Immature natural killer cell (primary cell): ENCODE results near the gene CDR2L. TPM values are rescaled to one million over a fixed set of nuclear protein-coding genes. Genes with fewer than 3 reads are reported as not detected.
"Not testable (repeated sequence)": the region's sequence is repeated elsewhere in the genome, so short reads cannot be mapped to it uniquely, and the experiment has no call there.

Source experiments
- DNase-seq, 3 donors: peaks; one replicate each; pipeline ENCODE4 v3.0.0; 2022; ENCODE audit warnings: mixed read lengths in 1 of 3
- H3K27ac Mint-ChIP-seq, 6 donors: one replicate each; pipeline ENCODE4 v1.8.0; 2020; ENCODE audit warnings: mixed read lengths in 6 of 6, mild to moderate bottlenecking in 5 of 6, inconsistent platforms in 4 of 6, moderate library complexity in 3 of 6
- H3K27me3 Mint-ChIP-seq, 3 donors: one replicate each; pipeline ENCODE4 v1.8.0; 2020 to 2021; ENCODE audit warnings: low read depth in 3 of 3, mild to moderate bottlenecking in 3 of 3, mixed read lengths in 3 of 3, moderate library complexity in 3 of 3, inconsistent platforms in 1 of 3
- H3K36me3 Mint-ChIP-seq, 3 donors: one replicate each; pipeline ENCODE4 v1.8.0; 2020; ENCODE audit warnings: mixed read lengths in 3 of 3, inconsistent platforms in 2 of 3, mild to moderate bottlenecking in 2 of 3
- H3K4me1 Mint-ChIP-seq, 2 donors: one replicate each; pipeline ENCODE4 v1.8.0; 2020; ENCODE audit warnings: inconsistent platforms in 2 of 2, mild to moderate bottlenecking in 2 of 2, mixed read lengths in 2 of 2, moderate library complexity in 1 of 2
- H3K4me3 Mint-ChIP-seq, 5 donors: one replicate each; pipeline ENCODE4 v1.8.0; 2020; ENCODE audit warnings: mild to moderate bottlenecking in 5 of 5, mixed read lengths in 5 of 5, inconsistent platforms in 3 of 5, moderate library complexity in 3 of 5
- H3K9me3 Mint-ChIP-seq, 6 donors: one replicate each; pipeline ENCODE4 v1.8.0; 2020; ENCODE audit warnings: mild to moderate bottlenecking in 6 of 6, mixed read lengths in 6 of 6, inconsistent platforms in 4 of 6, moderate library complexity in 3 of 6
- polyA plus RNA-seq, 3 donors: library from polyadenylated mRNA; unstranded; fragments of 300-500 nt; fragmentation: Illumina TruSeq; gene quantifications; one replicate each; pipeline ENCODE4 v1.2.3, GENCODE V29; 2021

CDR2L gene
- polyA plus RNA-seq, 3 donors from 2014 or later = not detected

GRCh38 chr17:74964246-74964761 is 23.1 kb upstream of the CDR2L start:
- DNase-seq = no peak
- H3K27me3 Mint-ChIP-seq = peaks cover 0 to 5% (median 1%) of the 10 kb centered on the region in 3 donors
- H3K4me3 Mint-ChIP-seq = no peak overlapping the region
- no peaks in the 10 kb centered on the region for H3K9me3 Mint-ChIP-seq
- H3K4me1 Mint-ChIP-seq = peaks cover 3 to 5% of the 10 kb centered on the region in 2 donors
- no peak overlapping the region for H3K27ac Mint-ChIP-seq
- no peaks in the 10 kb centered on the region for H3K36me3 Mint-ChIP-seq

GRCh38 chr17:74964988-74965622 is 22.3 kb upstream of the CDR2L start:
- Mint-ChIP-seq H3K27ac (no peak overlapping the region), H3K4me3 (no peak overlapping the region), H3K27me3 (peaks cover 0 to 6% (median 1%) of the 10 kb centered on the region in 3 donors), H3K36me3 (no peaks in the 10 kb centered on the region), H3K9me3 (no peaks in the 10 kb centered on the region), H3K4me1 (peaks cover 3 to 5% of the 10 kb centered on the region in 2 donors)
- DNase-seq = no peak

- DNase-seq = no peak
- Mint-ChIP-seq H3K27ac (no peak overlapping the region), H3K4me3 (no peak overlapping the region), H3K9me3 (no peaks in the 10 kb centered on the region), H3K4me1 (peaks cover 4 to 6% of the 10 kb centered on the region in 2 donors), H3K27me3 (peaks cover 4 to 8% (median 8%) of the 10 kb centered on the region in 3 donors), H3K36me3 (no peaks in the 10 kb centered on the region)
These were observed 19.1 kb upstream of the CDR2L start for GRCh38 chr17:74968361-74968780.

- H3K9me3 Mint-ChIP-seq, H3K36me3 Mint-ChIP-seq, H3K27ac Mint-ChIP-seq, DNase-seq, H3K4me1 Mint-ChIP-seq, H3K4me3 Mint-ChIP-seq: not testable (repeated sequence)
- peaks cover 8 to 14% (median 9%) of the 10 kb centered on the region in 3 donors for H3K27me3 Mint-ChIP-seq
These were observed 17.9 kb upstream of the CDR2L start for GRCh38 chr17:74969501-74969900.

- peaks cover 4 to 6% of the 10 kb centered on the region in 2 donors for H3K4me1 Mint-ChIP-seq
- H3K27ac Mint-ChIP-seq = no peak overlapping the region
- no peaks in the 10 kb centered on the region for H3K9me3 Mint-ChIP-seq
- no peaks in the 10 kb centered on the region for H3K36me3 Mint-ChIP-seq
- peak overlapping the region in 3 of 5 donors; percentile 26 to 63 (median 35) for H3K4me3 Mint-ChIP-seq
- peaks cover 8 to 17% (median 12%) of the 10 kb centered on the region in 3 donors for H3K27me3 Mint-ChIP-seq
- DNase-seq = no peak
These were observed 17.0 kb upstream of the CDR2L start for GRCh38 chr17:74970395-74970794.

GRCh38 chr17:74971069-74971841 is 16.2 kb upstream of the CDR2L start:
- Mint-ChIP-seq H3K36me3 (no peaks in the 10 kb centered on the region), H3K4me3 (peak overlapping the region; percentile 44 to 65 (median 59)), H3K9me3 (no peaks in the 10 kb centered on the region), H3K27me3 (peaks cover 8 to 21% (median 12%) of the 10 kb centered on the region in 3 donors), H3K27ac (no peak overlapping the region), H3K4me1 (peaks cover 4 to 6% of the 10 kb centered on the region in 2 donors)
- DNase-seq = no peak

GRCh38 chr17:74971842-74972106 is 15.7 kb upstream of the CDR2L start:
- Mint-ChIP-seq H3K4me1 (peaks cover 4 to 6% of the 10 kb centered on the region in 2 donors), H3K9me3 (no peaks in the 10 kb centered on the region), H3K27me3 (peaks cover 6 to 23% (median 12%) of the 10 kb centered on the region in 3 donors), H3K4me3 (peak overlapping the region; percentile 44 to 65 (median 59)), H3K36me3 (no peaks in the 10 kb centered on the region), H3K27ac (no peak overlapping the region)
- no peak for DNase-seq

- H3K36me3 Mint-ChIP-seq = no peaks in the 10 kb centered on the region
- H3K9me3 Mint-ChIP-seq = no peaks in the 10 kb centered on the region
- peaks cover 4 to 6% of the 10 kb centered on the region in 2 donors for H3K4me1 Mint-ChIP-seq
- H3K27ac Mint-ChIP-seq = peak within 1 kb of the TSS in 3 of 6 donors; percentile 3 to 76 (median 62)
- H3K27me3 Mint-ChIP-seq = peaks cover 6 to 24% (median 12%) of the 10 kb centered on the region in 3 donors
- peak within 1 kb of the TSS; percentile 83 to 95 (median 88) for H3K4me3 Mint-ChIP-seq
- DNase-seq = peak; percentile 48 to 61 (median 57)
These were observed 15.1 kb upstream of the CDR2L start, which contains the start of gene HID1 for GRCh38 chr17:74972107-74972972. TSS of gene HID1 (minus strand) at chr17:74972759. CDS start at chr17:74972656, 103 bp downstream.

GRCh38 chr17:74972973-74973328 is 14.5 kb upstream of the CDR2L start:
- Mint-ChIP-seq H3K4me1 (peaks cover 4 to 6% of the 10 kb centered on the region in 2 donors), H3K27ac (peak overlapping the region in 3 of 6 donors; percentile 3 to 76 (median 62)), H3K9me3 (no peaks in the 10 kb centered on the region), H3K36me3 (no peaks in the 10 kb centered on the region), H3K4me3 (peak overlapping the region; percentile 83 to 95 (median 88)), H3K27me3 (peaks cover 6 to 24% (median 12%) of the 10 kb centered on the region in 3 donors)
- DNase-seq = no peak

- H3K27me3 Mint-ChIP-seq = peaks cover 7 to 24% (median 13%) of the 10 kb centered on the region in 3 donors
- no peaks in the 10 kb centered on the region for H3K9me3 Mint-ChIP-seq
- no peak for DNase-seq
- no peak overlapping the region for H3K4me3 Mint-ChIP-seq
- no peaks in the 10 kb centered on the region for H3K36me3 Mint-ChIP-seq
- H3K4me1 Mint-ChIP-seq = peaks cover 8 to 11% of the 10 kb centered on the region in 2 donors
- no peak overlapping the region for H3K27ac Mint-ChIP-seq
These were observed 11.5 kb upstream of the CDR2L start for GRCh38 chr17:74975943-74976342.

GRCh38 chr17:74977802-74978201 is 9.6 kb upstream of the CDR2L start:
- Mint-ChIP-seq H3K4me1 (peaks cover 18 to 23% of the 10 kb centered on the region in 2 donors), H3K4me3 (no peak overlapping the region), H3K9me3 (peaks cover 0 to 2% (median 0%) of the 10 kb centered on the region in 6 donors), H3K36me3 (no peaks in the 10 kb centered on the region), H3K27me3 (peaks cover 15 to 31% (median 27%) of the 10 kb centered on the region in 3 donors), H3K27ac (no peak overlapping the region)
- no peak for DNase-seq

GRCh38 chr17:74978240-74978639 is 9.2 kb upstream of the CDR2L start:
- Mint-ChIP-seq H3K27ac (no peak overlapping the region), H3K4me1 (peaks cover 13 to 19% of the 10 kb centered on the region in 2 donors), H3K9me3 (peaks cover 0 to 2% (median 0%) of the 10 kb centered on the region in 6 donors), H3K4me3 (no peak overlapping the region), H3K27me3 (peaks cover 11 to 27% (median 26%) of the 10 kb centered on the region in 3 donors), H3K36me3 (no peaks in the 10 kb centered on the region)
- no peak for DNase-seq

GRCh38 chr17:74979408-74980146 is 7.9 kb upstream of the CDR2L start:
- peaks cover 0 to 2% (median 0%) of the 10 kb centered on the region in 6 donors for H3K9me3 Mint-ChIP-seq
- peaks cover 10 to 22% (median 19%) of the 10 kb centered on the region in 3 donors for H3K27me3 Mint-ChIP-seq
- peaks cover 13 to 19% of the 10 kb centered on the region in 2 donors for H3K4me1 Mint-ChIP-seq
- no peak for DNase-seq
- H3K4me3 Mint-ChIP-seq = no peak overlapping the region
- H3K27ac Mint-ChIP-seq = peak overlapping the region in 1 of 6 donors; percentile 67
- no peaks in the 10 kb centered on the region for H3K36me3 Mint-ChIP-seq
